Panc1 (cell line): Measurements from ENCODE around the gene SBF2. TPM values are rescaled to one million over a fixed set of nuclear protein-coding genes. Genes with fewer than 3 reads are reported as not detected.

ENCODE experiments used
- ATAC-seq: fragments of 200-7000 bp; cut with Tn5 transposase; 2 replicates; pipeline ENCODE4 v1.9.1; 2020; ENCODE audit warnings: mild to moderate bottlenecking, moderate library complexity
- BruUV-seq: library from RNA; stranded (reverse); fragments of 400-500 nt; replicated peaks from 2 replicates; lab custom pipeline; 2021; lab: Mats Ljungman, UMichigan
- CTCF ChIA-PET: fragments of 300-600 bp; sonication (Branson Sonifier 250); formaldehyde crosslinking; loops from one replicate; lab custom pipeline; 2022; ENCODE audit warnings: antibody characterized with exemption; lab: Charles Lee
- POLR2A ChIA-PET: fragments of 300-600 bp; sonication (Branson Sonifier 250); formaldehyde crosslinking; loops from one replicate; lab custom pipeline; 2022; ENCODE audit warnings: antibody characterized with exemption; lab: Charles Lee
- DNase-seq: peaks from one replicate; pipeline ENCODE4 v3.0.0-alpha.2; 2010; ENCODE audit warnings: low read depth, low spot score
- H3K27ac ChIP-seq: 2 replicates; pipeline ENCODE4 v1.5.1; 2011; ENCODE audit warnings: mild to moderate bottlenecking, low read length, inconsistent platforms
- H3K27me3 ChIP-seq: fragments of 200-500 bp; sonication (Bioruptor generic); 2 replicates; pipeline ENCODE4 v1.6.0; 2014; ENCODE audit warnings: low read length, inconsistent platforms; ENCODE audit not compliant: control insufficient read depth, insufficient read depth
- H3K36me3 ChIP-seq: fragments of 200-500 bp; sonication (Bioruptor generic); 2 replicates; pipeline ENCODE4 v1.5.1; 2014; ENCODE audit warnings: inconsistent platforms, mild to moderate bottlenecking, low read length, moderate library complexity; ENCODE audit not compliant: control insufficient read depth, insufficient read depth
- H3K4me1 ChIP-seq: 2 replicates; pipeline ENCODE4 v1.5.1; 2011; ENCODE audit warnings: inconsistent platforms, mild to moderate bottlenecking, low read length, moderate library complexity; ENCODE audit not compliant: control insufficient read depth, insufficient read depth
- H3K4me3 ChIP-seq, 2 experiments: 2 replicates each; pipeline ENCODE4 v1.5.1; 2011 to 2012; ENCODE audit warnings: low read depth in 2 of 2, low read length in 2 of 2, mild to moderate bottlenecking in 2 of 2, inconsistent platforms in 1 of 2, moderate library complexity in 1 of 2
- H3K9me3 ChIP-seq: fragments of 200-500 bp; sonication (Bioruptor generic); 2 replicates; pipeline ENCODE4 v1.5.1; 2014; ENCODE audit warnings: low read depth, mild to moderate bottlenecking, inconsistent platforms, low read length, moderate library complexity; ENCODE audit not compliant: control insufficient read depth, insufficient read depth
- CTCF ChIP-seq: fragments of 450-650 bp; IDR thresholded peaks from 2 replicates; pipeline ENCODE4 v1.5.1; 2017; ENCODE audit warnings: mild to moderate bottlenecking
- POLR2AphosphoS5 ChIP-seq: IDR thresholded peaks from 2 replicates; pipeline ENCODE4 v1.6.1; 2012; ENCODE audit warnings: mild to moderate bottlenecking, low read depth, low read length, moderate library complexity
- REST ChIP-seq, 2 experiments: IDR thresholded peaks; 2 replicates each; pipeline ENCODE4 v1.6.1; 2011 to 2012; ENCODE audit warnings: low read depth in 2 of 2, control low read depth in 1 of 2, low read length in 1 of 2, mild to moderate bottlenecking in 1 of 2, moderate library complexity in 1 of 2; ENCODE audit not compliant: insufficient read depth in 1 of 2
- SIN3A ChIP-seq: IDR thresholded peaks from 2 replicates; pipeline ENCODE4 v1.6.1; 2012; ENCODE audit warnings: low read depth, mild to moderate bottlenecking, low read length, moderate library complexity, borderline replicate concordance; ENCODE audit not compliant: insufficient read depth
- TCF7L2 ChIP-seq: IDR thresholded peaks from 2 replicates; pipeline ENCODE4 v1.6.1; 2011; ENCODE audit warnings: mild to moderate bottlenecking, low read depth, low read length, inconsistent platforms
- in situ Hi-C: cut with HindIII; loops from 2 replicates; pipeline ENCODE4 v1.10.0; 2016; ENCODE audit warnings: low sequenced_read_pairs, low pct_unique_long_range_greater_than_20kb
- intact Hi-C: fragments of 100-400 bp; cut with micrococcal nuclease; formaldehyde crosslinking; loops from one replicate; pipeline ENCODE4 v1.10.0; 2022; ENCODE audit not compliant: unreplicated experiment
- total RNA-seq: library from RNA; stranded (reverse); gene quantifications from one replicate; pipeline ENCODE4 v1.2.1, GENCODE V29; 2021; ENCODE audit not compliant: unreplicated experiment

SBF2 gene
- total RNA-seq, 1 experiment from 2014 or later, result 65.0 TPM

- DNase-seq (no peak), ATAC-seq (no peak)
- ChIA-PET CTCF (no interaction called here), POLR2A (no interaction called here)
- no TSS peak for BruUV-seq
- Histone ChIP-seq H3K27ac (no peak overlapping the region), H3K27me3 (no peaks in the 10 kb centered on the region), H3K9me3 (peaks cover 58% of the 10 kb centered on the region), H3K36me3 (no peaks in the 10 kb centered on the region), H3K4me1 (no peaks in the 10 kb centered on the region), H3K4me3 (no peak overlapping the region)
- no peak for TF ChIP-seq TCF7L2
- no peak for TF ChIP-seq SIN3A
- TF ChIP-seq CTCF, result no peak
- no peak for TF ChIP-seq REST (IDR thresholded peaks at IDR 0.05; ENCODE audit: insufficient read depth in 1 of 2, low read depth in 2 of 2, low read length in 1 of 2)
- TF ChIP-seq POLR2AphosphoS5, result no peak
- intact Hi-C loops, result no loop called here
- in situ Hi-C loops, result no loop called here
Observed at GRCh38 chr11:10012068-10012467, 282.0 kb downstream of the SBF2 start.

- H3K4me1 ChIP-seq, result no peaks in the 10 kb centered on the region; the same call in 1 of the 2 replicates
- in situ Hi-C loops (no loop called here), intact Hi-C loops (no loop called here)
- no peak overlapping the region for H3K4me3 ChIP-seq
- peaks cover 25% of the 10 kb centered on the region for H3K9me3 ChIP-seq
- H3K36me3 ChIP-seq, result no peaks in the 10 kb centered on the region
- CTCF ChIA-PET, result no interaction called here
- 0 out of 2 replicates have a peak, but pooled peaks have one; percentile 35 for ATAC-seq
- DNase-seq, result no peak
- TF ChIP-seq TCF7L2 (no peak), SIN3A (no peak), REST (IDR thresholded peaks at IDR 0.05; ENCODE audit: insufficient read depth in 1 of 2, low read depth in 2 of 2, low read length in 1 of 2) (no peak), CTCF (no peak), POLR2AphosphoS5 (no peak)
- H3K27me3 ChIP-seq, result no peaks in the 10 kb centered on the region
- POLR2A ChIA-PET, result interaction anchor here (0.5 kb wide), 1 partner anchor 299 kb away, joined by 5 read pairs; the partner anchor contains the start of gene ADM
- H3K27ac ChIP-seq, result peak overlapping the region; percentile 39; the same call in 1 of the 2 replicates
- no TSS peak for BruUV-seq
Observed at GRCh38 chr11:10005955-10006525, 288.0 kb downstream of the SBF2 start.
